Chondrocyte (in vitro differentiated cells): ENCODE data around the gene NARS2. TPM values are rescaled to one million over a fixed set of nuclear protein-coding genes. Genes with fewer than 3 reads are reported as not detected.
A peak's percentile ranks its signal among the peaks of the same experiment; 100 is the strongest.

Source experiments
- DNase-seq: peaks from one replicate; pipeline ENCODE4 v3.0.0; 2021; ENCODE audit warnings: mixed read lengths, low spot score
- H3K27ac Mint-ChIP-seq: one replicate; pipeline ENCODE4 v1.8.0; 2021; ENCODE audit warnings: mild to moderate bottlenecking, moderate library complexity, mixed read lengths; ENCODE audit not compliant: unreplicated experiment
- H3K27me3 Mint-ChIP-seq: 2 replicates; pipeline ENCODE4 v1.8.0; 2021; ENCODE audit warnings: low read depth, mixed read lengths
- H3K36me3 Mint-ChIP-seq: 2 replicates; pipeline ENCODE4 v1.8.0; 2021; ENCODE audit warnings: low read depth, mixed read lengths
- H3K4me1 Mint-ChIP-seq: 2 replicates; pipeline ENCODE4 v1.8.0; 2021; ENCODE audit warnings: low read depth, mild to moderate bottlenecking, mixed read lengths
- H3K4me3 Mint-ChIP-seq: one replicate; pipeline ENCODE4 v1.8.0; 2021; ENCODE audit warnings: mild to moderate bottlenecking, moderate library complexity, mixed read lengths; ENCODE audit not compliant: unreplicated experiment
- H3K9me3 Mint-ChIP-seq: 2 replicates; pipeline ENCODE4 v1.8.0; 2021; ENCODE audit warnings: low read depth, mixed read lengths
- long read RNA-seq: library from polyadenylated mRNA; stranded (forward); transcript quantifications from one replicate; pipeline ENCODE4 v2.0.0, GENCODE V29; 2021
- total RNA-seq: library from RNA; stranded (reverse); gene quantifications from 3 replicates; pipeline ENCODE4 v1.2.1, GENCODE V29; 2021
- TF ChIP-seq, protein P1 (sequence below): fragments of 200-600 bp; sonication (generic); IDR thresholded peaks from 2 replicates; pipeline ENCODE4 v1.5.0; 2021; ENCODE audit warnings: antibody characterized with exemption, mild to moderate bottlenecking, moderate library complexity

Gene NARS2, protein sequence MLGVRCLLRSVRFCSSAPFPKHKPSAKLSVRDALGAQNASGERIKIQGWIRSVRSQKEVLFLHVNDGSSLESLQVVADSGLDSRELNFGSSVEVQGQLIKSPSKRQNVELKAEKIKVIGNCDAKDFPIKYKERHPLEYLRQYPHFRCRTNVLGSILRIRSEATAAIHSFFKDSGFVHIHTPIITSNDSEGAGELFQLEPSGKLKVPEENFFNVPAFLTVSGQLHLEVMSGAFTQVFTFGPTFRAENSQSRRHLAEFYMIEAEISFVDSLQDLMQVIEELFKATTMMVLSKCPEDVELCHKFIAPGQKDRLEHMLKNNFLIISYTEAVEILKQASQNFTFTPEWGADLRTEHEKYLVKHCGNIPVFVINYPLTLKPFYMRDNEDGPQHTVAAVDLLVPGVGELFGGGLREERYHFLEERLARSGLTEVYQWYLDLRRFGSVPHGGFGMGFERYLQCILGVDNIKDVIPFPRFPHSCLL
- 11.0 to 13.6 TPM (median 12.4 TPM) in 3 replicates for total RNA-seq
- long read RNA-seq, transcript NARS2-201 (14 exons, 2,519 nt), result major isoform, 29 of 38 reads
- long read RNA-seq, partial matches to known transcripts, result 0 of 38 reads
- long read RNA-seq, other reads (novel, unspliced or antisense), result 9 of 38 reads

DNA sequence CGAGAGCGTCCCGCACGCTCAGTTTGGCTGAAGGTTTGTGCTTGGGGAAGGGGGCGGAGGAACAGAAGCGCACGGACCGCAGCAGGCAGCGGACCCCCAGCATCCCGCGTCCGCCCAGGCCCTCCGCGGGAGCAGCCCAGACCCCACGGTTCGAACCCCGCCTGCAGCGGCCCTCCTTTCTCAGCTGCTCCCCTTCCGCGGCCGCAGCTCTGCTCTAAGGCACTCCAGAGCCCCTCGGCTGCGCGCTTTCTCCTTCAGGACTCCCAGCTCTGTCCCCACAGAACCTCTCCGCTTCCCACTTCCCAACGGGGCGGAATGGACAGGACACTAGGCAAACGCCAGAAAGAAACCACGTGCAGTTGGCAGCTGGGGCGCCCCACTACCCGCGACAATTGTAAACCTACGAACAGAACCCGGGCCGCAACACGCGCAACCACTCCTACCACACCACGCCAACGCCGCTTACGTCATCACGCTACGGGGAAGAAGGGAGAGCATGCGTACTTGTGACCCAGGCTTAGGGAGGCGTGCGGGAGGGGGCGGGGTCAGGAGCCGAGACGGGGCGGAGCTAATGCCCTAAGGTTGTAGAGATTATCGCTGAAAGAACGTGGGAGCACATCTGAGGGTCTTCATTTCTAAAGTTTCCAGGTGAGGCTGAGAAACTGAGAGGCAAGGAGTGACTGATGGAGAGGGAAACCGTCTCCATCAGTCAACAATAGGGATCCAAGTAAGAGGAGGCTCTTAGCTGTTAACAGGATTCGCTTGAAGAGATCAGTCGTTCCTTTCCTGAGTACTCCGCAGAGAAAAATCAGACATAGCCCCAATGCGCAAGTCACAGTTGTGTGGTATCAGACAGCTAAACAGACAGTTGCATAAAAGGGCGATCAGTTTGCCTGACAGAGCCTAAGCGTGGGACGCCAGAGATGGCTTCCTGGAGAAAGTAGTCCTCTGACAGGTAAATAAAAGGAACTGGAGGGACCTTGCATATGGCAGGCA, at the start of gene NARS2:
Gene NARS2, minus strand, starts transcription at position 479 of the 996 bp plus-strand sequence. Its CDS starts 376 bp downstream, at position 103.
- peak; percentile 97 for DNase-seq
- TF ChIP-seq, protein P1, sequence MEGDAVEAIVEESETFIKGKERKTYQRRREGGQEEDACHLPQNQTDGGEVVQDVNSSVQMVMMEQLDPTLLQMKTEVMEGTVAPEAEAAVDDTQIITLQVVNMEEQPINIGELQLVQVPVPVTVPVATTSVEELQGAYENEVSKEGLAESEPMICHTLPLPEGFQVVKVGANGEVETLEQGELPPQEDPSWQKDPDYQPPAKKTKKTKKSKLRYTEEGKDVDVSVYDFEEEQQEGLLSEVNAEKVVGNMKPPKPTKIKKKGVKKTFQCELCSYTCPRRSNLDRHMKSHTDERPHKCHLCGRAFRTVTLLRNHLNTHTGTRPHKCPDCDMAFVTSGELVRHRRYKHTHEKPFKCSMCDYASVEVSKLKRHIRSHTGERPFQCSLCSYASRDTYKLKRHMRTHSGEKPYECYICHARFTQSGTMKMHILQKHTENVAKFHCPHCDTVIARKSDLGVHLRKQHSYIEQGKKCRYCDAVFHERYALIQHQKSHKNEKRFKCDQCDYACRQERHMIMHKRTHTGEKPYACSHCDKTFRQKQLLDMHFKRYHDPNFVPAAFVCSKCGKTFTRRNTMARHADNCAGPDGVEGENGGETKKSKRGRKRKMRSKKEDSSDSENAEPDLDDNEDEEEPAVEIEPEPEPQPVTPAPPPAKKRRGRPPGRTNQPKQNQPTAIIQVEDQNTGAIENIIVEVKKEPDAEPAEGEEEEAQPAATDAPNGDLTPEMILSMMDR, result no peak
- H3K9me3 Mint-ChIP-seq, result no peaks in the 10 kb centered on the region
- peak within 1 kb of the TSS; percentile 95 for H3K27ac Mint-ChIP-seq
- H3K4me1 Mint-ChIP-seq, result peaks cover 14% of the 10 kb centered on the region
- H3K36me3 Mint-ChIP-seq, result peaks cover 11% of the 10 kb centered on the region
- peak within 1 kb of the TSS; percentile 98 for H3K4me3 Mint-ChIP-seq
- H3K27me3 Mint-ChIP-seq, result no peaks in the 10 kb centered on the region

DNA sequence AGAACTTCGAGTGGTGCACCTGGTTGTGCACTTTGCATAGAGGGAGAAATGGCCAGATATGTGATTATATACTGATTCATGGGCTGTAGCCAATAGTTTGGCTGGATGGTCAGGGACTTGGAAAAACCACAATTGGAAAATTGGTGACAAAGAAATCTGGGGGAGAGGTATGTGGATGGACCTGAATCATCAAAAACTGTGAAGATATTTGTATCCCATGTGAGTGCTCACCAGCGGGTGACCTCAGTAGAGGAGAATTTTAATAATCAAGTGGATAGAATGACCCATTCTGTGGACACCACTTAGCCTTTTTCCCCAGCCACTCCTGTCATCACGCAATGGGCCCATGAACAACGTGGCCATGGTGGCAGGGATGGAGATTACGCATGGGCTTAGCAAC, 48.0 kb upstream of the NARS2 start:
- H3K27me3 Mint-ChIP-seq, result peaks cover 12% of the 10 kb centered on the region

DNA sequence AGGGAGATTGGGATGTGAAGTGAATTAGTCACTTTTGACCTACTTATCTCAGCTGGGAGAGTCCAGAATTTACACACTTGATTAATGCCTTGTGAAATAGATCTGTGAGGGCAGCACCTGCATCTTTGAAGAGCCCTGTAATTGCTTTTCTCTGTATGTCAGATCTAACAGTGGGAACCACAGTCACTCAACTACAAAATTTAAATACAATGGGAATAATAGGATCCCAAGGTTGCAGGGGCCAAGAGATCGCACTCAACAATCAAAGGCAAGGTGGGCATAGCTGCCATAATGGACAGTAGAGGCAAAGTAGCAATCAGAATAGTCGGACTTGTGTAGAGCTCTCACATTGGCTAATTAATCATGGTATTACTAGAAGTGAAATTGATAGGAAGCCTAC, 45.5 kb upstream of the NARS2 start:
- peaks cover 6% of the 10 kb centered on the region for H3K27me3 Mint-ChIP-seq
- H3K36me3 Mint-ChIP-seq, result peaks cover 4% of the 10 kb centered on the region
- H3K27ac Mint-ChIP-seq, result no peak overlapping the region
- H3K9me3 Mint-ChIP-seq, result peaks cover 26% of the 10 kb centered on the region
- no peak for DNase-seq
- no peak overlapping the region for H3K4me3 Mint-ChIP-seq
- TF ChIP-seq, protein P1, result no peak
- no peaks in the 10 kb centered on the region for H3K4me1 Mint-ChIP-seq

More for the DNA sequence above, 48.0 kb upstream of the NARS2 start:
- DNase-seq, result no peak
- Mint-ChIP-seq H3K9me3 (peaks cover 34% of the 10 kb centered on the region), H3K4me3 (no peak overlapping the region), H3K36me3 (peaks cover 6% of the 10 kb centered on the region), H3K4me1 (no peaks in the 10 kb centered on the region), H3K27ac (no peak overlapping the region)
- TF ChIP-seq, protein P1, result no peak

DNA sequence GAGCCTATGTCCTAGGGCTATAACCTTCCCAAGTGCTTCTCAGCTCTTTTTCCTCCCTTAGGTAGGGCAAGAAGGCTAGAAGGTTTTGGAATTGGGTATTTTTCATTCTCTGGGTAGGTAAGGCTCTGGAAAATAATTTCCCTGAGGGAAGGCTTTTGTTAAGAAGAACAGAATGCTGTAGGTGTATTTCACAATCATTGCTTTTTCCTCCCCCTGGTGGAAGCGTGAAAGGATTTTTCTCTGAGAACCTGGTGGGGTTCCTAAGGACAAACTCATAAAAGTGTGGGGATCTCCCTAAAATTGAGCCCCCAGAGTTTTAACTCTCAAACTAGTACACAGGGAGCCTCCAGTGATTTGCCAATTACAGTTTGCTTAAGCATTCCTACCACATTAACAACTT, 41.1 kb upstream of the NARS2 start:
- TF ChIP-seq, protein P1, result peak; percentile 17

DNA sequence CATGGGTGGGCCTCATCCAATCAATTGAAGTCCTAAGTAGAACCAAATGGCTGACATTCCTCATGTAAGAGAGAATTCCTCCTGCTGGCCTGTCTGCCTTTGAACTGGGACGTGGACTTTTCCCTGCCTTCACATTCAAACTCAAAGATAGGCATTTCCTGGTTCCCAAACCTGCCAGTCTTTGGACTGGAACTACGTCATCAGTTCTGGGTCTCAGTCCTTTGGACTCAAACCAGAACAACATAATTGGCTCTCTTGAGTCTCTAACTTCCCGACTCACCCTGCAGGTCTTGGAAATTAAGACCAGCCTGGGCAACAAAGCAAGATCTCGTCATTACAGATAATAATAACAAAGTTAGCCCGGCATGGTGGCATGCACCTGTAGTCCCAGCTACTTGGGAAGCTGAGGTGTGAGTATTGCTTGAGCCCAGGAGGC, 38.7 kb upstream of the NARS2 start:
- no peak overlapping the region for H3K27ac Mint-ChIP-seq
- H3K4me3 Mint-ChIP-seq, result no peak overlapping the region
- no peaks in the 10 kb centered on the region for H3K4me1 Mint-ChIP-seq
- H3K27me3 Mint-ChIP-seq, result peaks cover 2% of the 10 kb centered on the region
- DNase-seq, result no peak
- peaks cover 1% of the 10 kb centered on the region for H3K36me3 Mint-ChIP-seq
- H3K9me3 Mint-ChIP-seq, result peaks cover 3% of the 10 kb centered on the region
- TF ChIP-seq, protein P1, result no peak

More for the DNA sequence above, 41.1 kb upstream of the NARS2 start:
- Mint-ChIP-seq H3K36me3 (peaks cover 5% of the 10 kb centered on the region), H3K9me3 (peaks cover 20% of the 10 kb centered on the region), H3K27me3 (peaks cover 2% of the 10 kb centered on the region), H3K4me3 (no peak overlapping the region), H3K4me1 (no peaks in the 10 kb centered on the region), H3K27ac (no peak overlapping the region)
- DNase-seq, result no peak
